GM12801 (cell line): ENCODE data around the gene PAGR1.

Experiments
- TF ChIP-seq, protein P1 (sequence below): IDR thresholded peaks from one replicate; pipeline ENCODE4 v1.5.1; 2011; ENCODE audit warnings: control low read depth; ENCODE audit not compliant: insufficient read length; ENCODE audit errors: extremely low read depth

The PAGR1 gene

DNA sequence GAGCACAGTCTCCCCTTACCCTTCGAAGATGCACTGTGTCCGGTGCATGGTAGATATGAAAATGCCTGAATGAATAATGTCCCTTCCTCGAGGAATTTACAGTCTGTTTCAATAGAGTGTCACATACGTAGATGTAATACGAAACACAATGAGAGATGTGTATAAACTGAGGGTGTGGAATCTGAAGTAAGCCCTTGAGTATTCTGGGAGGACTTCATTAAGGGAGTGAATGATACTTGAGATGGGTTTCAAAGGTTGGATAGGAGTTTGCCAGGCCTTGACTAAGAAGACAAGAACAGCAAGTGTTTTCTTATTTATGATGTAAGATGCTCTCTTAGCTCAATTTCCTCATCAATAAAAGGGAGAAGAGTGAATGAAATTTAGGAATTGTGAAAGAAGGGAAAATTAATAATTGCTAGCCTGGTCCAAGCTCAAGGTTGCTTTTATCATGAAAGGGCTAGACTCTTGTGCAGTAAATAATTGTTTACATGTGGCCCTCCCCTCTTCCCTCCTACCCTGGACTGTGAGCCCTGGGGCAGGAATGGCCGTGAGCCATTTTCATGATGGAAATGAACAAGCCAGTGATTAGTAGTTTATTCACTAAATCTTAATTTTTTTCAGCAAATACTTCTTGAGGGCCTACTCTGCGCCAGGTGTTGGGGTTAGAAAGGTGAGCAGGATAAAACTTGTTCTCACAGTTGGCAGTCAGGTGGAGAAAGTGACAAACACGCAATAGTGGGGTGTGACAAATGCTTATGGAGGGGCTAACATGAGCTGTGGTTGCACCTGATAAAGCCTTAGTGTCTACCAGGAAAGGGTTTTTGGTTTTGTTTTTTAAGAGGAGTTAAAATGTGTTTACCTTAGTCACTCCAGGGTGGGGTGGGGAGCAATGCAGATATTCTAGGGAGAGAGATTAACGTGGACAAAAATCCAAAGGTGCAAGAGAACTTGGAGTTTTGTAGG, 23.8 kb upstream of the PAGR1 start:
- TF ChIP-seq, protein P1, sequence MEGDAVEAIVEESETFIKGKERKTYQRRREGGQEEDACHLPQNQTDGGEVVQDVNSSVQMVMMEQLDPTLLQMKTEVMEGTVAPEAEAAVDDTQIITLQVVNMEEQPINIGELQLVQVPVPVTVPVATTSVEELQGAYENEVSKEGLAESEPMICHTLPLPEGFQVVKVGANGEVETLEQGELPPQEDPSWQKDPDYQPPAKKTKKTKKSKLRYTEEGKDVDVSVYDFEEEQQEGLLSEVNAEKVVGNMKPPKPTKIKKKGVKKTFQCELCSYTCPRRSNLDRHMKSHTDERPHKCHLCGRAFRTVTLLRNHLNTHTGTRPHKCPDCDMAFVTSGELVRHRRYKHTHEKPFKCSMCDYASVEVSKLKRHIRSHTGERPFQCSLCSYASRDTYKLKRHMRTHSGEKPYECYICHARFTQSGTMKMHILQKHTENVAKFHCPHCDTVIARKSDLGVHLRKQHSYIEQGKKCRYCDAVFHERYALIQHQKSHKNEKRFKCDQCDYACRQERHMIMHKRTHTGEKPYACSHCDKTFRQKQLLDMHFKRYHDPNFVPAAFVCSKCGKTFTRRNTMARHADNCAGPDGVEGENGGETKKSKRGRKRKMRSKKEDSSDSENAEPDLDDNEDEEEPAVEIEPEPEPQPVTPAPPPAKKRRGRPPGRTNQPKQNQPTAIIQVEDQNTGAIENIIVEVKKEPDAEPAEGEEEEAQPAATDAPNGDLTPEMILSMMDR: no peak

DNA sequence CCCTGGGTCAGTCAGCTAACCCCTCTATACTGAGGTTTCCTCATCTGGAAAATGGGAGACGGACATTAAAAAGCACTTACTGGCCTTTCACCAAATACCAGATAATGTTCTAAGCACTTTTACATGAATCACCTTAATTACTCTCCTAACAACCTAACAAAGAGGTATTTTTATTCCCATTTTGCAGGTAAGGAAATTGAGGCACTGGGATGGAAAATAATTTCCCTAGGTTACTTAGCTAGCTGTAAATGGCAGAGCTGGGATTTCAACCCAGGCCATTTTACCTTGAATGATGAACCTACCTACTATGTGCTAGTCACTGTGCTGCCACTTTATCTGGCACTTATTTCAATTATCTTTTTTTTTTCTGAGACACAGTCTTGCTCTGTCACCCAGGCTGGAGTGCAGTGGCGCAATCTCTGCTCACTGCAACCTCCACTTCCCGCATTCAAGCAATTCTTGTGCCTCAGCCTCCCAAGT, 21.7 kb upstream of the PAGR1 start:
- TF ChIP-seq, protein P1: no peak

DNA sequence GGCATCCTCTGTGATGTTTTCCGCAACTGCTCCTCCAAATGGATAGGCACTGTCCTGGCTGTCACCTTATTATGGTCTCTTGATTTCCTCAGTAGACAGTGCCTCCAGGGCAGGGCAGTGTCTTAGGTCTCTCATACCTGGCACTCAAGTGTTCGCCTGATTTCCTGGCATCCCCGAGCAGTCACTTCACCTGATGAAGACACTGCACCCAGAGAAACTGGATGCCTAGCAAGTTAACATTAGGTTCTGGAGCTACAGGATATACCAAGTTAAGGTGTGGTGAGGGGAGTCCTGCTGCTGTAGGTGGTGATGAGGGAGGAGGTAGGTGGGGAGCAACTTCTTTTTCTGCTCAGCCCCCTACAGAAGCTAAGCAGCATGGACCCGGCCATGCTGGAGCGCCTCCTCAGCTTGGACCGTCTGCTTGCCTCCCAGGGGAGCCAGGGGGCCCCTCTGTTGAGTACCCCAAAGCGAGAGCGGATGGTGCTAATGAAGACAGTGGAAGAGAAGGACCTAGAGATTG, 13.5 kb upstream of the PAGR1 start:
- TF ChIP-seq, protein P1: no peak

DNA sequence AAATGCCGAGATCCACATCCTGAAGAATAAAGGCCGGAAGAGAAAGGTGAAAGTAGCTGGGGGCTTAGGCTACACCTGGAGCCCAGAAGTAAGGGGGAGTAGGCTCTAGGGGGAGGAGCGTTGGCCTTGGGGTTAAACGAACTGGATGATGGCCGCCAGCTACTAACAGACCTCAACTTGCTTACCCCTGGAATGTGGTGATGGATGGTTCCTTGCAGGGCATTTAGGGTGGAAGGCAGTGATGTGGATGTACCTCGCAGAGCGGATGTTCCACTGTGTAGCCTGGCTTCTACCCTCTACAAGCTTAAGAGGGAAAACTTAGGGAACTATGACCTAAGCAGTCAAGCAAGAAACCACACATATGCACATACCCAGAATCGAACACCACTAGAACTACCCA, 11.9 kb upstream of the PAGR1 start:
- TF ChIP-seq, protein P1: no peak

DNA sequence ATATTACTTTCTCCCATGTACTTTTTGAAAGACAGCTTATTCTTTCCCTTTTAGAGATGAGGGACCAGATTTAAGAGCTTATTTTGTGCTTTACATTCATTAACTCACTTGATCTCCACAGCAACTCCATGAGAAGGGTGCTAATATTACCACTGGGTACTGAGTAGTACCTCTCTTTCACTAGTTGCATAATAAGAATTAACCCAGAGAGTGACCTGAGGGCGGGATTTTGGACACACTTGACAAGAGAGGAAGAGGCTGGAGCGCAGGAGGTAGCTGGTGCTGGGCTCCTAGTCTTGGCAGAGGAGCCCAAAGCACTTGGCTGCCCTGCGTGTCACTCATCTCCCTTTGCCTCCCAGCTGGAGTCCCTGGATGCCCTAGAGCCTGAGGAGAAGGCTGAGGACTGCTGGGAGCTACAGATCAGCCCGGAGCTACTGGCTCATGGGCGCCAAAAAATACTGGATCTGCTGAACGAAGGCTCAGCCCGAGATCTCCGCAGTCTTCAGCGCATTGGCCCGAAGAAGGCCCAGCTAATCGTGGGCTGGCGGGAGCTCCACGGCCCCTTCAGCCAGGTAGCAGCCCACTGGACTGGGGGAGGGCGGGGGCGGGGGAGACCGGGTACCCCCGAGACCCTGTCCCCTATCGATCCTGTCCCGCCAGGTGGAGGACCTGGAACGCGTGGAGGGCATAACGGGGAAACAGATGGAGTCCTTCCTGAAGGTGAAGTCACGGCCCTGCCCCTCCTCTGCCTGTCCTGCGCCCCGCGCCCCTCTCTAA, 11.3 kb upstream of the PAGR1 start:
- TF ChIP-seq, protein P1: no peak

DNA sequence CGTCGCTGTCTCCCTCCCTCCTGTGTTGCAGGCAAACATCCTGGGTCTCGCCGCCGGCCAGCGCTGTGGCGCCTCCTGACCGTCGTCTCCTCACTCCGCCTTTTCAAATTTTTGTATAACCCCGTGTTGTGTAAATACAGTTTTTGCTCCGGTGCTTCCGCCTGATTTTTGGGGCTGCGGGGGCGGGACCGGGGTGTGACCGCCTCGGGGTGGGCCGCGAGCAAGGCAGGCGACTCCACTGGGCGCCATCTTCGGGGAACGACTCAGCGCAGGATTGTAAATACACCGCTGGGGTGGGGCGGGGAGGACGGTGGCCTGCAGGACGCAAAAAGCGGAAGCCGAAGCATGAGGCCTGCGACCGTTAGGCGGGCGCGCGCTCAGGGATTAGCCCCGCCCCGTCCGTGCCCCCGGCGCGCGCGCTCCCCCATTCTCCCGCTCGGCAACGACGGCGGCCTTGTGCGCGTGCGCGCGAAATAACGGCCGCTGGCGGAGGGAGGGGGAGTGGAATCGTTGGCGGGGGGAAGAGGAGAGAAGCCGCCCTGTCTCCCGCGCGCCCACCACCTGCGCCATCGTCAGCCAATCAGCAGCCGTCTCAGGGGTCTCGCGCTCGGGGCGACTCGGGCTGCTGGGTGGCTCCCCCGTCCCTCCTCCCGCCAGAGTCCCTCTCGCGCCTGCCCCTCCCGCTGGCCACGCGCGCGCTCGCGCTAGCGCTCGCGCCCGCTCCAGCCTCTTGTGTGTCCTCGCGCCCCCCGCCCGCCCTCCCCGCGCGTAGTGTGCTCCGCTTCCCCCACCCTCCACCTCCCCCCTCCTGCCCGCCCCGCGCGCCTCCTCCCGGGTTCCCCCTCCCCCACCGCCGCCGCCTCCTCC, 10.5 kb upstream of the PAGR1 start:
- TF ChIP-seq, protein P1: no peak

DNA sequence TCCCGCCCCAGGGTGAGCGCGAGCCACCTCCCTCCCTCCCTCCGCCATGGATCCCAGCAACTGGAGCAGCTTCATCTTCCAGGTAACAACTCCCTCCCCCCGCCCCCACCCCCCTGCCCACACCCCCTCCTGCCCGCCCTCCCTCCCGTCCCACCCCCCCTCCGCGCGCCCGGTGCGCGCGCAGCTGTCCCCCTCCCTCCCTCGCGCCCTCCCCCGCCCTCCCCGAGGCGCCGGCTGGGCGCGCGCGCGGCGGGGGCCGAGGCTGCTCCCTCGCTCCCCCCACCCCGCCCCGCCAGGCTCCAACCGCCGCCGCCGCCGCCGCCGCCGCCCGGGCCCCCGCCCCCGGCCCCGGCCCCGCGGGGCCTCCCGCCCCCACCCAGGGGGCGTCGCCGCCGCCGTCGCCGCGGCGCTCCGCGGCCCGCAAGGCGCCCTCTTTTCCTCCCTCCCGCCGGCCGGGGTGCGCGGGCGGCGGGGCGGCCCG, 9.8 kb upstream of the PAGR1 start, which contains the start of gene MAZ:
Gene MAZ, plus strand, starts transcription at position 431 of the 481 bp plus-strand sequence. CDS start 173 bp downstream, outside the sequence.
- TF ChIP-seq, protein P1: no peak
